ENCODE data around the gene AP3M1.
A peak's percentile ranks its signal among the peaks of the same experiment; 100 is the strongest.

AP3M1 gene

GRCh38 chr10:74150204-74150989, at the start of gene AP3M1:
TSS of gene AP3M1 (minus strand) at chr10:74150828. CDS start at chr10:74138379, 12,449 bp downstream.
- peaks cover 19% of the 10 kb centered on the region for H3K4me1 ChIP-seq (ENCODE audit: control insufficient read depth, insufficient read depth, low read length)
- ChIA-PET POLR2A (interaction anchor here (0.8 to 1.8 kb wide), 14 partner anchors 8 to 1084 kb away, joined by 3 to 22 read pairs (median 3); partner anchors contain the start of gene SAMD8), CTCF (interaction anchor here (0.9 to 1.2 kb wide), 3 partner anchors 9 to 63 kb away, joined by 3 to 6 read pairs (median 4); no protein-coding TSS in a partner anchor)
- H3K27ac ChIP-seq (ENCODE audit: extremely low read depth, low read depth, low read length) = peak within 1 kb of the TSS; percentile 91
- peak within 1 kb of the TSS; percentile 88 for H3K4me3 ChIP-seq (ENCODE audit: low read depth, low read length)
- peaks cover 9 to 12% of the 10 kb centered on the region in 2 experiments for H3K36me3 ChIP-seq (ENCODE audit: control insufficient read depth in 2 of 2, insufficient read depth in 1 of 2, low read length in 2 of 2)
- no peaks in the 10 kb centered on the region for H3K9me3 ChIP-seq (ENCODE audit: control insufficient read depth, insufficient read depth, low read depth, low read length)
- no peak for TF ChIP-seq ZNF302 (tag by site-specific recombination; IDR thresholded peaks at IDR 0.05; ENCODE audit: low read depth)
- TF ChIP-seq ZFHX2 (tag by site-specific recombination; conservative IDR thresholded peaks at IDR 0.05) = no peak
- TF ChIP-seq ZNF670 (tag by site-specific recombination; IDR thresholded peaks at IDR 0.05; ENCODE audit: low read depth) = no peak
- TF ChIP-seq KLF10 (tag by site-specific recombination; IDR thresholded peaks at IDR 0.05) = peak; percentile 68; the same call in 1 of the 2 replicates
- no peak for TF ChIP-seq ELK4 (IDR thresholded peaks at IDR 0.05; ENCODE audit: borderline replicate concordance, low read depth, low read length)
- TF ChIP-seq KLF17 (tag by site-specific recombination; IDR thresholded peaks at IDR 0.05) = no peak
- TF ChIP-seq TRIM28 (IDR thresholded peaks at IDR 0.05; ENCODE audit: borderline replicate concordance, low read length) = no peak
- no peak for TF ChIP-seq HOXD13 (CRISPR knock-in tag; IDR thresholded peaks at IDR 0.05; ENCODE audit: borderline replicate concordance)
- TF ChIP-seq ZNF639 (tag by site-specific recombination; IDR thresholded peaks at IDR 0.05) = peak; percentile 91
- TF ChIP-seq CTCF (tag by site-specific recombination; IDR thresholded peaks at IDR 0.05) = no peak
- TF ChIP-seq ZNF76 (tag by site-specific recombination; IDR thresholded peaks at IDR 0.05; ENCODE audit: borderline replicate concordance, low read depth) = no peak
- no peak for TF ChIP-seq ZNF16 (tag by site-specific recombination; IDR thresholded peaks at IDR 0.05; ENCODE audit: low read depth)
- no peak; the same call in 1 of the 2 replicates for TF ChIP-seq PRDM10 (tag by site-specific recombination; IDR thresholded peaks at IDR 0.05)
- TF ChIP-seq ZNF510 (tag by site-specific recombination; IDR thresholded peaks at IDR 0.05; ENCODE audit: insufficient replicate concordance) = no peak
- no peak for TF ChIP-seq ZNF146 (tag by site-specific recombination; IDR thresholded peaks at IDR 0.05)
- no peak for TF ChIP-seq ZNF549 (tag by site-specific recombination; IDR thresholded peaks at IDR 0.05)
- TF ChIP-seq ZNF626 (tag by site-specific recombination; IDR thresholded peaks at IDR 0.05) = no peak
- TF ChIP-seq ZNF426 (tag by site-specific recombination; IDR thresholded peaks at IDR 0.05) = no peak
- TF ChIP-seq TCF7L2 (IDR thresholded peaks at IDR 0.05; ENCODE audit: borderline replicate concordance, low read depth, low read length) = peak; percentile 100
- no peak for TF ChIP-seq ZNF354C (tag by site-specific recombination; IDR thresholded peaks at IDR 0.05; ENCODE audit: borderline replicate concordance, low read depth)
- TF ChIP-seq ZBTB48 (tag by site-specific recombination; IDR thresholded peaks at IDR 0.05) = no peak
- peak; percentile 48; the same call in 1 of the 2 replicates for TF ChIP-seq ZNF449 (tag by site-specific recombination; IDR thresholded peaks at IDR 0.05)
